Ecto neural progenitor cell (in vitro differentiated cells): ENCODE data around the gene FAM124B.

Source experiments
- DNase-seq: peaks from one replicate; pipeline ENCODE4 v3.0.0-alpha.2; 2018; ENCODE audit warnings: low spot score

FAM124B gene

DNA sequence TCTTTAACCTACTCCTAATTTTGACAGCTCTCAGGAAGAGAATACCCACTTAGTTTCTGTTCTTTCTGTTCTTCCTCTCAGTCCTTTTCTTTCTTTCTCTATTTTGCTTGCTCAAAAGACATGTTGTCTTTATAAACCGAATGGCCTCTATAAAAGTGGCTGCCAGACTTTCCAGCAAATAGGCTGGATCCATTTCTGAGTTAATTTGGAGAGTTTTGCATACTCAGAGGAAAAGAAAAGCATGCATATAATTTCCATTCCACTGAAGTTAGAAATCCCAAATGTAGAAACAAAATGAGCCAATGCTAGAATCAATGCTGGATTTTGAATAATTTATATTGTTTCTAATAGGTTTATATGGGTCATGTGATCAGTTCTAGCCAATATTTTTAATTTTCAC is 65.9 kb downstream of the FAM124B start:
- DNase-seq, result no peak

- no peak for DNase-seq
These were observed 67.2 kb downstream of the FAM124B start for GRCh38 chr2:224334726-224335125.

- no peak for DNase-seq
These were observed 68.0 kb downstream of the FAM124B start for GRCh38 chr2:224333726-224334482.

DNA sequence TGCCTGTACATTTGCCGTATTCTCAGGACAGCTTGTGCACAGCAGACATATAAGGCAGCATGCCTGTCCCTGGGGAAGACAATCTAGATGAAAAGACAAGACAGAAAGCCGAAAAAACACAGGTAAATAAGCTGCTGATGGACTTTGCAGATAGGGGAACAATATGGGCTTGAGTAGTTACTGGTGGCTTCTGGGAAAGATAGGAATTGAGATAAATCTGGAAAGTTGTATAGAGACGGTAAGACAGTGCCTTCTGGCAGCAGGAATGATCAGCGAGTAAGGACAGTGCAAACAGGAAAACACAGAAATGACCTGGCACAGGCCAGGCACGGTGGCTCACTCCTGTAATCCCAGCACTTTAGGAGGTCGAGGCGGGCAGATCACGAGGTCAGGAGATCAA is 70.2 kb downstream of the FAM124B start:
- no peak for DNase-seq

GRCh38 chr2:224328798-224329197 is 73.1 kb downstream of the FAM124B start:
- DNase-seq, result no peak
